Measurements from ENCODE around the gene PGLYRP1.

Gene PGLYRP1

GRCh38 chr19:46021531-46022041, 1.3 kb downstream of the PGLYRP1 start:
- TF ChIP-seq RAD21 (IDR thresholded peaks at IDR 0.05; ENCODE audit: low read depth), result no peak
- no peak for TF ChIP-seq EGR1 (IDR thresholded peaks at IDR 0.05)
- TF ChIP-seq REST (IDR thresholded peaks at IDR 0.05; ENCODE audit: low read depth), result no peak
- no peak for TF ChIP-seq FOXM1 (IDR thresholded peaks at IDR 0.05; ENCODE audit: borderline replicate concordance, low read depth)
- TF ChIP-seq USF1 (IDR thresholded peaks at IDR 0.05), result no peak
- TF ChIP-seq TEAD4 (IDR thresholded peaks at IDR 0.05), result no peak
- no peak for TF ChIP-seq NFIC (IDR thresholded peaks at IDR 0.05)
- no peak for TF ChIP-seq CREB1 (IDR thresholded peaks at IDR 0.05; ENCODE audit: low read depth)
- no peak for TF ChIP-seq CEBPB (IDR thresholded peaks at IDR 0.05)
- TF ChIP-seq MAX (IDR thresholded peaks at IDR 0.05), result no peak
- no peak for TF ChIP-seq TCF12 (IDR thresholded peaks at IDR 0.05; ENCODE audit: low read depth)
- no peak for TF ChIP-seq EP300 (IDR thresholded peaks at IDR 0.05; ENCODE audit: borderline replicate concordance)
- TF ChIP-seq YY1 (IDR thresholded peaks at IDR 0.05; ENCODE audit: low read depth), result no peak
- TF ChIP-seq ZBTB7A (IDR thresholded peaks at IDR 0.05; ENCODE audit: low read depth), result no peak
- TF ChIP-seq TAF1 (IDR thresholded peaks at IDR 0.05; ENCODE audit: low read depth), result no peak

- TF ChIP-seq RAD21 (IDR thresholded peaks at IDR 0.05; ENCODE audit: low read depth) (no peak), ZBTB7A (IDR thresholded peaks at IDR 0.05; ENCODE audit: low read depth) (no peak), CREB1 (IDR thresholded peaks at IDR 0.05; ENCODE audit: low read depth) (no peak), TCF12 (IDR thresholded peaks at IDR 0.05; ENCODE audit: low read depth) (no peak), TAF1 (IDR thresholded peaks at IDR 0.05; ENCODE audit: low read depth) (no peak), USF1 (IDR thresholded peaks at IDR 0.05) (no peak), MAX (IDR thresholded peaks at IDR 0.05) (no peak), EGR1 (IDR thresholded peaks at IDR 0.05) (no peak), NFIC (IDR thresholded peaks at IDR 0.05) (no peak), CEBPB (IDR thresholded peaks at IDR 0.05) (no peak), FOXM1 (IDR thresholded peaks at IDR 0.05; ENCODE audit: borderline replicate concordance, low read depth) (no peak), YY1 (IDR thresholded peaks at IDR 0.05; ENCODE audit: low read depth) (no peak), TEAD4 (IDR thresholded peaks at IDR 0.05) (no peak), EP300 (IDR thresholded peaks at IDR 0.05; ENCODE audit: borderline replicate concordance) (no peak), REST (IDR thresholded peaks at IDR 0.05; ENCODE audit: low read depth) (no peak)
Observed at GRCh38 chr19:46020819-46021125, 2.1 kb downstream of the PGLYRP1 start.

- TF ChIP-seq TAF1 (IDR thresholded peaks at IDR 0.05; ENCODE audit: low read depth) (no peak), RAD21 (IDR thresholded peaks at IDR 0.05; ENCODE audit: low read depth) (no peak), CEBPB (IDR thresholded peaks at IDR 0.05) (no peak), TEAD4 (IDR thresholded peaks at IDR 0.05) (no peak), NFIC (IDR thresholded peaks at IDR 0.05) (no peak), USF1 (IDR thresholded peaks at IDR 0.05) (no peak), CREB1 (IDR thresholded peaks at IDR 0.05; ENCODE audit: low read depth) (no peak), EGR1 (IDR thresholded peaks at IDR 0.05) (no peak), TCF12 (IDR thresholded peaks at IDR 0.05; ENCODE audit: low read depth) (no peak), ZBTB7A (IDR thresholded peaks at IDR 0.05; ENCODE audit: low read depth) (no peak), FOXM1 (IDR thresholded peaks at IDR 0.05; ENCODE audit: borderline replicate concordance, low read depth) (no peak), EP300 (IDR thresholded peaks at IDR 0.05; ENCODE audit: borderline replicate concordance) (no peak), MAX (IDR thresholded peaks at IDR 0.05) (no peak), REST (IDR thresholded peaks at IDR 0.05; ENCODE audit: low read depth) (no peak), YY1 (IDR thresholded peaks at IDR 0.05; ENCODE audit: low read depth) (no peak)
Observed at GRCh38 chr19:46019270-46019669, 3.6 kb downstream of the PGLYRP1 start.

All from Ishikawa (cell line).